GM19397 (cell line): Measurements from ENCODE around the gene MAPK4.

Experiments
- ATAC-seq: cut with Tn5 transposase; IDR thresholded peaks from one replicate; pipeline ENCODE4 v1.9.1; 2021; ENCODE audit warnings: mild to moderate bottlenecking, moderate library complexity; ENCODE audit not compliant: unreplicated experiment

Gene MAPK4

DNA sequence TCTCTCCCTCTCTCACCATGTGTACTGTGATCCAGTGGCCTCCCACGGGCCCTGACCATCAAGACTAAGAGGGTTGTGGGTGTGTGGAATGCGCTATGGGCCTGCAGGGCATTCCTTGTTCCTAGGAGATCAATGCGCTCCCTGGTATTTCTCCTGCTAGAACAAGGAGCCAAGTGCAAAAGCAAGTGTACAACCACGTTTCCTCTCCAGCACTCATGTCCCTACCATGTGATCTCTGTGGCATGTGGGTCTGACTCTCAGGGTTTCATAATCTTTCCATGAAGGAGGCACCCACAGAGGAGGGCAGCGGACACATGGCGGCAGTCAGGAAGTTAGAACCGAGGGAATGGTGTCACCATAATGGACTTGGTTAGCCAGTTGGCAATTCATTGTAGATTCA is 91.4 kb downstream of the MAPK4 start:
- no peak for ATAC-seq

DNA sequence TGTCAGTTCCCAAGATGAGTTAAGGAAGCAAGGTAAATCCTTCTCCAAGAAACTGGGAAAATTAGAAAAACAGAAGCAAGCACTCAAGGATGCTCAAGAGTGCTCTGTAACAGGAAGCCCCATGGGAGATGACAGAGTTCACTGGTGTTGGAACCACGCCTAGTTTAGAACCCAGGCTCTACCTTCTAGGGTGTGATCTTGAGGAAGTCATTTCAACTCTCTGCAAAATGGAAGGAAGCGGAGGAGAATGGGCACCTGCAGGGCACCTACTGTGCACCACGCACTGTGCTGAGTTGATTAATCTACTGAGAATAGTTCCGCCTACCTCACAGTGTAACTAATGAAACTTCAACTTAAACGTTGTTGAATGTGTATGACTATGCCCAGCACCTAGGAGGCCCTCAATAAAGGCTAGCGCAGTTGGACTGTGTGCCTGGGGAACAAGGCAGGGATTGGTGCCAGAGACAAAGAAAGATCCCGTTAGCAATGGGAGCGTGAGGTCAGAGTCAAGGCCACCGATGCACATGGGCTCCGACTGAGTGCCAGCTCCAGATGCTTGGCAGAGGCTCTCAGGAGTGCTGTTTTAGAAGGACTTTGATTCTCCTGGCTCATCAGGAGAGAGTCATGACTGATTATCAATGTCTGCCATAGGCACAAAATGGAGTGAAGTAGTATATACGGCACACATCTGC is 93.7 kb downstream of the MAPK4 start:
- no peak for ATAC-seq

DNA sequence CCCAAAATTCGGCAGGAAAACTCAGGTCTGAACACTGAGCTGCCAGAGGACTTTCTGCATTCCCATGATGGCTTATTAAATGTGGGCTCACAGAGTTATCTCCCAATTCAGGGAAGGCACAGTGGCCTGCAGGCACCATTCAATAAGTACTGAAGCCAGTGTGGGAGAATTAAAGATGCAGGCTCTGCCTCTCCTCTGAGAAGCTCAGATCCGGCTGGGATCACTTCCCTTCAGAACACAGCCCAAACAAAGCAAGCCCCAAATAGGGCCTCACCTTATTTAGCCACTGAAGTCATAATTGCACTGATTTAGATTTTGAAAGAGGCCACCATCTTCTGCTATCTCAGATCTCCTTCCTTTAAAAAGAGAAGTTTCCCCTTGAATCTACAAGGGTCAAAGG is 94.3 kb downstream of the MAPK4 start:
- ATAC-seq: no peak

DNA sequence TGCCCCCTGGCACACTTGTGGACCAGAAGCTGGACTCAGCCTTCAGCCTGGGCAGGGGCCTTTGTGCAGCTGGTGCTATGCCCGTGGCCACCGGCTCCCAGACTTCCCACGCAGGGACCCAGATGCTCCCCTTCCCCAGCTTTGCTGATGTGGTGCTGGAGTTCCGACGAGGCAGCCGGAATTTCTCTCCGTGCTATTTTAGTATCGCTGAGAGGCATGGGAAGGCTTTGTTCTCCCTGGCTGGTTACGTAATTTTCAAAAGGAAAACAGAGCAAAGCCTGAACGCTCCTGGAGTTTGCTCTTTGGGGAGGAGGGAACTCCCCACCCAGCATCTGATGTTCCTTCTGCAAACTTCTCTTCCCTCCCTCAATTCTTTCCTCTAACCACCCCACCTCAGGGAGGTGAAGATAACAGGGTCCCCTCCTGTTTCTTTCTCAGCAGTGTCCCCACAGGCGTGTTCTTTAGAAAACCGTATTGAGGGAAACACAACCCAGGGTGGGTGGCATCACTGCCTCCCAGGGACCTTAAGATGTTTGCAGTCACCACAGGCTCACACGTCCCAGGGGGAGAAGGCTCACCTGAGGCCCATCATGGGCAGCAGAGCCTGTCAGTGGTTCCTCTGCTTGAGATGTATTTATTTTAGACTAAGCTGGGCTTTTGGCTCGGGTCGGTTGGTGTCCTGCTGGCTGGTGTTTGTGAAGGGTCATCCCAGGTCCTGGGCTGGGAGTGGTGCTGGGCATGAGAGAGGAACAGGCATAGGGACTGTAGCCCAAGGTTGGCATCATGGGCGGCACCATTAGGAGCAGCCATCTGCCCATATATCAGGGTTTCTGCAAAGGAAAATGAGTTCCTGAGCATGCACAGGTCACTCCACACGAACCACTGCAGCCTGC is 95.0 kb downstream of the MAPK4 start:
- no peak for ATAC-seq

DNA sequence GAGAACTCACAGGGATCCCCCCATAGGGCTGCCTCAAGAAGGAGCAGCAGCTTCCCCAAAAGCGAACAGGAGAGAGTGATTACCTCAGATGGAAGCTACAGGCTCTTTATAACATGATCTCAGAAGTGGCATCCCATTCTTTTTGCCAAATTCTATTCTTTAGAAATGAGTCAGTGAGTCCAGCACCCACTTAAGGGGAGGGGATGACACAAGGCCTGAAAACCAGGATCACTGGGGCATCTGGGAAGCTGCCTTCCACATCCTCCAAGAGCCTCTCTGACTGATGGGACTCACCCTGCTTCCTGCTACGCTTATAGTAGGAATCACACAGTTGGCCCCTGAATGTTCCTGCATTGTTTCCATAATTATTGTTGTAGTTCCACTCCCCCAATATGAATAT is 96.5 kb downstream of the MAPK4 start:
- no peak for ATAC-seq

DNA sequence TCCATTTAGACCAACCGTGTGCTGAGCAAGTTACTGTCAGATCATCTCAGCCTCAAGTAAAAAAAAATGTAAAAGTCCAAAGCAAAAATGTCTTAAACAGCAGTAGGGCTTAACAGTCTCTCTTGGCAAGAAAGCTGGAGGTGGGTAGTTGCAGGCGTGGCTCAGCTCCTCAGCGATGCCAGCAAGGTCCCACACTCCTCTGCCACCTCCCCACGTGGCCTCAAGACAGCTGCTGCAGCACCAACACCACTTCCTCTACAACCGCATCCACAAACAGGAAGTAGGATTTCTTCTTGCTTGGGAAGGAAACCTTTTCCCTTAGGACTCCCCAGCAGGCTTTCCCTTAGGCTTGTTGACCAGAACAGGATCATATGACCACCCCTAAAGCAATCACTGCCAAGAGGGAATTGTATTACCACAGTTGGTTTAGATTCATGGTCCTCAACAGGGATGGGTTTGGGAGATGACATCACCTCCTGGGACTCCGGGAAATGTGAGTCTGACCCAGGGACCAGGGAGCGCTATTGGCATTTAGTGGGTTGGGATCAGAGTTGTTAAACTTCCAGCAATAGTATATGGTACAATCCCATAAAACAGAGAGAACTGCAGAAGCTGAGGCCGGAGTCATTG is 97.1 kb downstream of the MAPK4 start:
- ATAC-seq: no peak

DNA sequence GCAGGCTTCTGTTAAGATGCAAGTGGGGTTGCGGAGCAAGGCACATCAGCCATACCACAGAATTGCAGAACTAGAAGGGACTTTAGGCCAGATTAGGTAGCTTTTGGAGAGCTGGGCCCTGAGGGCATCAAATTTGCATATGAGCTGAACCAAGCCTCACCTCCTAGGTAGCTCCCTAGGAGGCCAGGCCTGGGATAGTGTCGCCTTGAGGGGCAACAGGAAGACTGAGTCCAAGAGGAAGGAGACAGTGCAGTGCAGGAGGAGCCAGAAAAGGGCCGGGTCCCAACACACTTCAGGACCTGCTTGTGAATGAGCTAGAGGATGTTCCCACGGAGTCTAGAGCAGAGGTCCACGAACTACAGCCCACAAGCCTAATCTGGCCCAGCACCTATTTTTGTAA is 98.7 kb downstream of the MAPK4 start:
- ATAC-seq: no peak

DNA sequence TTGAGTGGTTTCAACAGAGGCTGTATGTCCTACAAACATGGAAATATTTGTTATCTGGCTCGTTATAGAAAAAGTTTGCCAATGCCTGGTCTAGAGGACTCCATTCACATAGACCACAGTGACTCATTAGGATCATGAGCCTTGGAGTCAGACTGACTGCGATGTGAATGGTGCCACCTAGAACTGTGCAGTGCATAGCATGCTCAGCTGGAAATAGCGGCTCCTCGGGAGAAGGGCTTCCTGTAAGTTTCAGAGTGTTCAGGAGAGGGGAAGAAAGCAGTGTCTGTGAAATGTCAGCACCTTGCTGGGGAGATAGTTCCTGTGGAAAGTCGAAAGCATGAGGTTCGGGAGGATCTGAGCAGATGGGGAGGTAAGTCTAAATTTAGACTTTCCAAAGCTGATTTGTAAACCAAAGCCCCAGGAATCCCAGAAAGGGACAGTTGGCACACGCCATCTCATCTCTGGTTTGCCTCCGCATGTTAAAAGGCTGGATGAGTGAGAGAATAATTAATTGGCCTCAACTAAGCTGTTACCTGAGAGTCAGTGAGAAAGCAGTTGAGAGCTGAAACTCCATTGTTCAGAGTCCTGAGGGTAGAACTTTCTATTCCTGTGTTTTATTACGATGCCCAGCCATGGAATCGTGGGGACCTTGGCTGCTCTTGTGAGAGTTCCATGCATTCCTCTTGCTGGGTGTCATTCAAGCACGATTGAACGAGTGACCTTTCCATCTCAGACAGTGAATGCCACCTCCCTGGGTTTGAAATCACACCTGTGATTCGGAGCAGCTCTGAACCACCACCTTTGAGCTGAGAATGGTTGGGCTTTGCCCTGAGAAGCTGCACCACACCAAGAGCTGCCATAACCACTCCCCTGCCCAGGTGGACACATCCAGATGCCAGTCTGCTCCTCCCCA is 99.5 kb downstream of the MAPK4 start:
- ATAC-seq: no peak

DNA sequence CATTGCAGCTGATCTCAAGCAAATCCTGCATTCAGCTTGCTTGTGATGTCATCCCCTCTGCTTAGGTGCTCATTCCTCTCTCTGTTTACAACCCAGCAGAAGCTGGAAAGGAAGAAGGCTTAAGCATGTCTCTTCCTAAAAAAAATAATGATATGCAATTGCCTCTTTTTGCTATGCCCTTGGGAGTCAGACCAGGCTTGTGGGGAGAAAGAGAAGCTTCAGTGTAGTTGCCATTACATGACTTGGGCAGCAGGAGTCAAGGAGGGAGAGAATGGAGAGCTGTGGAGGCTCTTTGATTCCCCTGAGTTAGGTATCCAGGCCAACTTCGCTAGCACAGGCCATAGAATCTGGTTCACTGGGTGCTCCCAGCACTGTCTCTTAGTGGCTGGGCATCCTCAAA is 101.1 kb downstream of the MAPK4 start:
- no peak for ATAC-seq

DNA sequence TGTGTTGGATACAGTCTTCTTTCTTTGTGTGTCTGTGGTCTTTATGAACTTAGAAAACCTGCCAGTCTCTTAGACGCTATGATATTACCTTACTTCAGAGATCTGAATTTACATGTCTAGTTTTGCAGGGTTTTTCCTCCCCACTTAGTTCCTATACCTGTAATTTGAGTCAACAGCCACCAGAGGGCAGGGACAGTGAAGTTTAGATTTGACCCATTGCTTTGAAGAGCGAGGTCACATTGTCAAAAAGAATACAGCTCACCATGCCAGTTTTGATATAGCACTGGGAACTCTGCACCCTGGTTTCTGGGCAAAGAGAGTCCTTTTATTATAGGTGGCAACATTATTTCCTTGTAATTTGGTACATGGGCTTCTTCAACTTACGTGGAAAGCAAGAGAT is 102.3 kb downstream of the MAPK4 start:
- no peak for ATAC-seq

DNA sequence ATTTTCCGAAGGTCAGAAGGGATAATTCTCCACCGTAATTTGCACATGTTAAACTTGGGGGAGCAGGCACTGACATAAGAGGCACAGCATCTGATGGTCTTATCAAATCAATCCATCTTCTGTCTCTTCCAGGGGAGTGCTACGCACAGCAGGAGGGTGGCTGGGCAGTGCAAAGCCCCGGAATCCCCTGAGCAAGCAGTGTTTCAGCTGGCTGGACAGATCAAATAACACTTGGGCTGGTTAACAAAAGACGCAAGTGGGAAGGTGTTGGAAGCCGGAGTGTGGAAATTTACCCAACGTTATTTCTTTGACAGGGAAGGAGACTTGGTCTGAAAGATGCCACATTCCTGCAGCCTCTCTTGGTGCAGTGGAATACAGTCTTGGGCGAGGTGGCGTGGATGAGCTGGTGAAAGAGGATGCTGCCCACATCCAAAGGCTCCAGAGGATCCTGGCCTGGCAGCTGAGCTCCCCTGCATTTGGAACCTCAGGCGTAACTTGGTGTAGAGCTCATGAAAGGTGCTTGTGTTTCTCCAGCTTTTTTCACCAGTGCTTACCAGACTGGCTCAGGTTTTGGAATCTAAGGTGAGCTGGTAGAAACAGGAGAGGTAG is 103.0 kb downstream of the MAPK4 start:
- ATAC-seq: no peak

DNA sequence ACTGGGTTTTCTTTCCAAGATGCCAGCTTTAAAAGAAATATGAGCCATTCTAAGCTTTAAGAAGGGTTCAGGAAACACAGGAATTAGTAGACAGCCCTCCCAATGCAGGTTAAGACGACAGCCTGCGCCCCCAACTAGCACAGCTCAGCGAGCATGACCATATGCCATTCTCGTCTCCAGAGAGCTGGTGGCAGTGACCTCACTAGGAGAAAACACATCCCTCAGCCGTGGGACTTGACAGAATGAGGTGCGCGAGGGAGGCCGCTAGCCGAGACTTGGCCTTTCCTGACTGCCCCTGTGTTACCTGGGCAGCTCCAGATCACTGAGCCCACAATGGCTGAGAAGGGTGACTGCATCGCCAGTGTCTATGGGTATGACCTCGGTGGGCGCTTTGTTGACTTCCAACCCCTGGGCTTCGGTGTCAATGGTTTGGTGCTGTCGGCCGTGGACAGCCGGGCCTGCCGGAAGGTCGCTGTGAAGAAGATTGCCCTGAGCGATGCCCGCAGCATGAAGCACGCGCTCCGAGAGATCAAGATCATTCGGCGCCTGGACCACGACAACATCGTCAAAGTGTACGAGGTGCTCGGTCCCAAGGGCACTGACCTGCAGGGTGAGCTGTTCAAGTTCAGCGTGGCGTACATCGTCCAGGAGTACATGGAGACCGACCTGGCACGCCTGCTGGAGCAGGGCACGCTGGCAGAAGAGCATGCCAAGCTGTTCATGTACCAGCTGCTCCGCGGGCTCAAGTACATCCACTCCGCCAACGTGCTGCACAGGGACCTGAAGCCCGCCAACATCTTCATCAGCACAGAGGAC is 103.9 kb downstream of the MAPK4 start:
- no peak for ATAC-seq

DNA sequence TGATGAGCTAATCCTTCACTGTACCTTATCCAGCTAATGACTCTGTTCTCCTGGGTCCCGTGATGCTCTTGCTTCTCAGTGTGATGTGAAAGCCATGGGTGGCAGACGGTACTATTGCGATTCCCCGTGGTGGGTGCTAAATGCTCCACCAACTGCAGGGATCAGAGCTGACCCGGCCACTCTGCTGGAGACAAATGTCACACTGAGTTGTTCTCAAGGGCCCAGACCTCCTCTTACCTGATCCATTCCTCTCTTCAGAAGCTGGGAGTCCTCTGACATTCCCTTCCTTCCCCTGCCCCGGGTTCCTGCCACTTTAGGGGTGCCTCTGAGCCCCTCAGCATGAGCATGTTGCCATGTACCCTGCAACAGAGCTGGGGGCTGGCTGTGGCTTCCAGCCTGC is 105.1 kb downstream of the MAPK4 start:
- no peak for ATAC-seq

DNA sequence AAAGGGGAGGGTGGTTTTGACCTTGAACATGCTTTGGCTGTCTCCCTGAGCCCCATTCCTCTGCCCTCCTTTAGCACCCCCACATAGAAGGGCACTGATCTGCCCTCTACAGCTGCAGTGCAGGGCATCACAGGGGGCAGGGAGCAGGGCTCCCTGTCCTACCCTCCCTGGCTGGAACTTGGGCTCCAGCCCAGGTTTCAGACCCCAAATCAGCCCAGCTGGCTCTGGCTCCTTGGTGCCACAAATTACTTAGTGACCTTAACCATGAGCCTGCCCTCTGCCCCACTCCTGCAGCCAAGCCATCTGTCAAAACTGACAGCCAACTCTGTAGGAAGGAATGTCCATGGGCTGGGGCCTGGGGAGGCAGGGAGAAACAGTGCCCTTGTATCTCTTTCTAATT is 105.6 kb downstream of the MAPK4 start:
- no peak for ATAC-seq

DNA sequence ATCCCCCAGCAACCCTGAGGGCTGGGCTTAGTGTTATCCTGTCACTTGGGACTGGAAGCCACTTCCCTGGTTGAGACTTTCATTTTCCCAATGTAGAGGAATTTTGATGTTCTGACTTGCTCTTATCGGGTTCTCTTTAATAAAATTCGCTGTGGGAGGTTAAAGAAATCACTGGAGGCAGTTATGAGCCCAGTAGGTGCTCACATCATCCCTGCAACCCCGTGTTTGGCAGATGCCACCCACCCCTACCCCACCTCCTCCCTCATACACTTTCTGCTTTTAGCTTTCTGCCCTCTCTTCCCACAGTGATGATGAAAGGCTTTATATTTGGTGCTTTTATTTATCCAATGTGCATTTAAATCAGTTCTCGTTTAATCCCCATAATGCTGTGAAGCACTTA is 106.6 kb downstream of the MAPK4 start:
- no peak for ATAC-seq

DNA sequence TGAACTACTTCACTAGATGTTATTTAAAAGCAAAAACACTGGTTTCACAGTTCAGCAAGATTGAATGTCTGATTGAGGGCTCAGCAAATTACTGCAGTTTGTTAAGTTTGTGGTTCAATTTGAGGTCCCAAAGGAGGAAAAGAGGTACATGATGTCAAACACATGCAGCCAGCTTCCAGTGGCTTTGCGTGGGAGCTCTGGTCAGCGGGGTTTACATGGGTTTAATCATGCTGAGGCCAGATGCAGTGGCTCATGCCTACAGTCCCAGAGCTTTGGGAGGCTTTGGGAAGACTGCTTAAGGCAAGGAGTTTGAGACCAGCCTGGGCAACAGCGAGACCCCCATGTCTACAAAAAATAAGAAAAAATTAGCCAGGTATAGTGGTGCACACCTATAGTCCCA is 111.5 kb downstream of the MAPK4 start:
- no peak for ATAC-seq

DNA sequence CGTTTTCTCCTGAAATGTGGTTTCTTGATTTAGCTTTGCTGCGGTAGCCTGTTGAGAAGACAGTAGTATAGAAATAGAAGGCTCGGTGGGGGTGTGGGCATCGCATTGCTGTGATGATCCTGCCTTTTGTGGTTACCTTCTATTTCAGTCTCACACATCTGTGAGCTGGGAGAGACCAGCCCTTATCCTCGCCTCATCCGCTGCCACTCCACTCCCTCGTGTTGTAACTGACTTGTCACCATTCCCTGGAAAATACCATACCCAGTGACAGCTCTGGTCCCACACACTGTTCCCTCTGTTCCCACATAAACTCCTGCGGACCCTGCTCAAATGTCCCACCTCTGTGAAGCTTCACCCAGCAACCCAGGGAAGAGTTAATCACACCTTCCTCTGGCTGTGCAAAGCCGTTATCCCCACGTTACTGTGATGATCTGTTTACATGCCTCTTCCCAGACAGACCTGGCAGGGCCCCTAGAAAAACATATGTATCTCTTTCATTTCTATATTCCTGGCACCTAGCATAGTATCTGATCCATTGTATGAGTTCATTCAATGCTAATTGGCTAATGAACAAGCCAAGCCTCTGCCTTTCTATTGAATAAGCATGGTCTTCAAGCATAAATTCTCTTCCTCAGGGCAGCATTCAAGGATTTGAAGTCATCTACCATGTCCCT is 114.6 kb downstream of the MAPK4 start:
- no peak for ATAC-seq

DNA sequence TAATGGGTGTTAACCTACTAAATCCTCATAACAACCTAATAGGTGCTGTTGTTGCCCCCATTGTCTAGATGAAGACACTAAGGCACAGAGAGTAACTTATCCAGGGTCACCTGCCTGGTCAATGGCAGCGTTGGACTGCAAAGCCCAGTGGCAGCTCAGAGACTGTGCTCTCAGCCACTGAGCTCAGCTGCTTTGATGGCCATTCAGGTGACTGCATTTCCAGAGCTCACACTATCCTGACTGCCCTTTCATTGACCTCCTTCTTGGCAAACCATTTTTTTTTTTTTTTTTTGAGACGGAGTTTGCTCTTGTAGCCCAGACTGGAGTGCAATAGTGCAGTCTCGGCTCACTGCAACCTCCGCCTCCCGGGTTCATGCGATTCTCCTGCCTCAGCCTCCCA is 115.2 kb downstream of the MAPK4 start:
- ATAC-seq: no peak

DNA sequence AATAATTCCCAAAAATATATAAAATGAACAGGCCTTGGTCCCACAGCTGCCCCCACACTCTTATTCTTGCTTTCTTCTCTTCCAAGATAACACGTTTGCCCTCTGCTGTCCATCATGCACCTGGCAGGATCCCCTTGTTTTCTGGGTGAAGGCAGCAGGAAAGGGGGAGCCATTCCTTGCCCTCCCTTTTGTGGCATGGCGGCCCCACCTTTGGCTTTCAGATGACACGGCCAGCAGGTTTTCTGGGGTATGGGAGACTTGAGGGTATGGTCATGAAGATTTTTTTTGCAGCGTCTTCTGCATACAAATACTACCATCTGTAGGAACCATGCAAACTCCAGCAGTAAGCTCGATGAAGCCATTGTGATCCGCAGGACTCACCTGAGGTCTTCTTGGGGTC is 118.8 kb downstream of the MAPK4 start:
- no peak for ATAC-seq
